Thymus (tissue), 11 donors: Measurements from ENCODE around the gene RGS11. TPM values are rescaled to one million over a fixed set of nuclear protein-coding genes. Genes with fewer than 3 reads are reported as not detected.

Experiments used
- DNase-seq, 9 donors: peaks; one replicate each; pipeline ENCODE4 v3.0.0-alpha.2; 2013; ENCODE audit warnings: low spot score in 9 of 9, low read depth in 6 of 9, missing footprints in 1 of 9
- H3K27ac ChIP-seq, 2 donors: one replicate each; pipeline ENCODE4 v1.5.1; 2013; ENCODE audit warnings: control low read depth in 1 of 2, low read depth in 1 of 2, low read length in 1 of 2, mild to moderate bottlenecking in 1 of 2, moderate library complexity in 1 of 2
- H3K27me3 ChIP-seq, 2 donors: one replicate each; pipeline ENCODE4 v1.5.1; 2013; ENCODE audit warnings: low read length in 1 of 2; ENCODE audit not compliant: control insufficient read depth in 2 of 2, insufficient read depth in 1 of 2
- H3K36me3 ChIP-seq, 2 donors: one replicate each; pipeline ENCODE4 v1.5.1; 2013; ENCODE audit warnings: low read length in 1 of 2, mild to moderate bottlenecking in 1 of 2, moderate library complexity in 1 of 2; ENCODE audit not compliant: control insufficient read depth in 2 of 2, insufficient read depth in 2 of 2
- H3K4me1 ChIP-seq, 2 donors: one replicate each; pipeline ENCODE4 v1.5.1; 2013; ENCODE audit warnings: low read length in 2 of 2; ENCODE audit not compliant: control insufficient read depth in 2 of 2, insufficient read depth in 2 of 2
- H3K4me3 ChIP-seq, 2 donors: one replicate each; pipeline ENCODE4 v1.5.1; 2013; ENCODE audit warnings: low read length in 2 of 2, control low read depth in 1 of 2, mild to moderate bottlenecking in 1 of 2
- H3K9me3 ChIP-seq, 2 donors: one replicate each; pipeline ENCODE4 v1.5.1; 2013; ENCODE audit warnings: low read length in 1 of 2, mild to moderate bottlenecking in 1 of 2; ENCODE audit not compliant: control insufficient read depth in 2 of 2, insufficient read depth in 1 of 2
- WGBS: extraction: QIAGEN DNeasy Blood & Tissue Kit; methylation state at CpG from one replicate; pipeline ENCODE4 v1.1.7; 2013; 5-methylcytosine and 5-hydroxymethylcytosine counted together
- polyA plus RNA-seq: library from polyadenylated mRNA; stranded (reverse); fragments of 200-250 nt; gene quantifications from one replicate; pipeline ENCODE4 v1.2.3, GENCODE V29; 2013
- total RNA-seq: library from RNA; stranded (reverse); fragments of 120-200 nt; gene quantifications from one replicate; pipeline ENCODE4 v1.2.4, GENCODE V29; 2013
- donor health status: healthy.

Gene RGS11
- total and polyA plus RNA-seq, 2 donors = 1.3 TPM; not detected in 1

DNA sequence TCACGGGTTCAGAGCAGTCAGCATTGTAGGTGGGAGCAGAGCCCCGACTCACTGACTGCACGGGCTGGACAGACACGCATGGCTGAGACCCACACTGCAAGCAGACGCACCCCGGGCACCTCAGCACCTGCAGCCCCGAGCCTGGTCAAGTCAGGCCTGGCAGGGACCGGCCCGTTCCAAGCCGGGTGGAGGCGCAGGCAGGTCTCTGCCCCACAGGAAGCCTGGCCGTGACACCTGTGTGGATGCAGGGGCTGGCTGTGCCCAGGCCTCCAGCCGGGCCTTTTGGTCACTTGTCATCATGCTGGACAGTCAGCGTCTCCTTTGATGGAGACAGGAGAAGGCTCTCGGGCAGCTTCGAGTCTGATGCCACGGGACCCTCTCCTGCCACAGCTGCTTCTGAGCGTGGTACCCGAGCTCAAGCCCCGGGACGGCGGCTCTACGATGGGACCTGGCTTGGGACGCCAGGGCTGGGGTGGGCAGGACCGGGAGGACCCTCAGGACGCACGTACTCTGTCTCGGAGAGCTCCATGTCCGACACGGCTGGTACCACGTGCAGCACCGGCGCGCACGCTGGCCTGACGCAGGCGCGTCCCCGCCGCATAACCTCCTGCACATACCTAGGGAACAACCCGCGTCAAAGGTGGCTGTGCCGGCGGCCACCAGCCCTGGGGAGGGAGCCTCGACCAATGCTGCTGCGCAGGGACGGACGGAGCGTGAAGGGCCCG, 15.1 kb upstream of the RGS11 start:
- H3K27me3 ChIP-seq = no peaks in the 10 kb centered on the region
- no peak overlapping the region for H3K4me3 ChIP-seq
- H3K27ac ChIP-seq = no peak overlapping the region
- WGBS = 98% methylated on average over 50 of the region's 50 CpGs
- no peak for DNase-seq
- H3K4me1 ChIP-seq = no peaks in the 10 kb centered on the region
- H3K9me3 ChIP-seq = peaks cover 0 to 15% of the 10 kb centered on the region in 2 donors
- H3K36me3 ChIP-seq = peaks cover 46 to 74% of the 10 kb centered on the region in 2 donors

DNA sequence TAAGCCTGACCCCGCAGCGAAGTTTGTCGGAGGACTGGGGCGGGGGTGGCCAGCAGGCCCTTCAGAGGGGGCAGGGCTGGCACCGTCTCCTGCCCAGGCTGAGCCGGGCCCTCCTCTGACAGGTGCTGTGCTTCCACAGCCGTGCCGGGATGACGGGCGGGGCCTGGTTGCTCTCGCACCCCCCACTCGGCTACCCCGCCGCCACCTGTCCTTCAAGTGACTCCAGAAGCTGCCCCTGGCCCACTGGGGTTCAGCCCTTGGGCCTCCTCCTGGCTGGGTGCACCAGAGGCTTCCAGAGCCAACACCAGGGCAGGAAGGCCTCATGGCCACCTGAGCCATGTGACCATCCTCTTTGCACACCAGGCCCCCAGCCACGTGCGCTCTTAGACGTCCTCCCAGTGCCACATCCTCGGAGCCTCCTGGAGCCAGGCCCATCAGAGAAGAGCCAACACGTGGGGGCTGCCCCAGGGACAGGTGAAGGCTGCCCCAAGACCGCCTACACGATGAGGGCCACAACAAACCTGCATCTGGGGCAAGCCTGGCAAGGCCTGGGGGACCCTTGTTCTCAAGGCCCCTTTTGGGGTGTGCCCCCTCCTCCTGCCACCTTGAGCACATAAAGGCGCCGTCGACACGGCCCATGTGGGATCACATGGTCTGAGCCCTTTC, 14.4 kb upstream of the RGS11 start:
- Histone ChIP-seq H3K4me1 (no peaks in the 10 kb centered on the region), H3K36me3 (peaks cover 46 to 72% of the 10 kb centered on the region in 2 donors), H3K4me3 (no peak overlapping the region), H3K9me3 (peaks cover 0 to 15% of the 10 kb centered on the region in 2 donors), H3K27ac (no peak overlapping the region), H3K27me3 (no peaks in the 10 kb centered on the region)
- 98% methylated on average over 25 of the region's 25 CpGs for WGBS
- no peak for DNase-seq

DNA sequence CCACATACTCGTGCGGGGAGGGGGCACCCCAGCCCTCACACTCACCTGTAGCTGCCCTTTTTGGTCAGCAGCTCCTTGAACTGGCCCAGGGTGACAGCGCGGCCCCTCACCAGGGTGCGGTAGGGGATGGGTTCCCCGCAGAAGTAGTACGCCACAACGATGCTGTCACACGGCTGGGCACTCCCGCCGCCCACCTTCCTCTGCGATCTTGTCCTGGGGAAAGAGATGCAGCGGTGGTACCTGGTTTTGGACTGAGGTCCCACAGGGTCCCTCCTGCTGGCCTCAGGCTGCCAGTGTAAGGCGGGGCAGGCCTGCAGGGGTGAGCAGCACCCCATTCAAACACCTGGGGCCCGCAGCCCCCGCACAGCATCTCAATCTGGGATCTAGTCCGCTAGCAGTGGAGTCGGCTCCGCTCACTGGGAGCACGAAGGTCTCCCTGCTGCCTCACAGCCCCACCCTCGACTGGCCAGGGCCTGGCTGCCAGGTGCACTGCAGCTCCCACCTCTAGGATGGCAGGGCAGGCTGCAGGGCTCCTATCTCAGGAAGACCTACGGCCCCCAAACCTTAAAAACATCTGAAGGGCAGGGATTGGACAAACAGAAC, 13.8 kb upstream of the RGS11 start:
- no peak for DNase-seq
- H3K4me3 ChIP-seq = no peak overlapping the region
- peaks cover 0 to 21% of the 10 kb centered on the region in 2 donors for H3K9me3 ChIP-seq
- H3K27ac ChIP-seq = no peak overlapping the region
- no peaks in the 10 kb centered on the region for H3K27me3 ChIP-seq
- H3K4me1 ChIP-seq = no peaks in the 10 kb centered on the region
- H3K36me3 ChIP-seq = peaks cover 46 to 71% of the 10 kb centered on the region in 2 donors
- 97% methylated on average over 22 of the region's 22 CpGs for WGBS

DNA sequence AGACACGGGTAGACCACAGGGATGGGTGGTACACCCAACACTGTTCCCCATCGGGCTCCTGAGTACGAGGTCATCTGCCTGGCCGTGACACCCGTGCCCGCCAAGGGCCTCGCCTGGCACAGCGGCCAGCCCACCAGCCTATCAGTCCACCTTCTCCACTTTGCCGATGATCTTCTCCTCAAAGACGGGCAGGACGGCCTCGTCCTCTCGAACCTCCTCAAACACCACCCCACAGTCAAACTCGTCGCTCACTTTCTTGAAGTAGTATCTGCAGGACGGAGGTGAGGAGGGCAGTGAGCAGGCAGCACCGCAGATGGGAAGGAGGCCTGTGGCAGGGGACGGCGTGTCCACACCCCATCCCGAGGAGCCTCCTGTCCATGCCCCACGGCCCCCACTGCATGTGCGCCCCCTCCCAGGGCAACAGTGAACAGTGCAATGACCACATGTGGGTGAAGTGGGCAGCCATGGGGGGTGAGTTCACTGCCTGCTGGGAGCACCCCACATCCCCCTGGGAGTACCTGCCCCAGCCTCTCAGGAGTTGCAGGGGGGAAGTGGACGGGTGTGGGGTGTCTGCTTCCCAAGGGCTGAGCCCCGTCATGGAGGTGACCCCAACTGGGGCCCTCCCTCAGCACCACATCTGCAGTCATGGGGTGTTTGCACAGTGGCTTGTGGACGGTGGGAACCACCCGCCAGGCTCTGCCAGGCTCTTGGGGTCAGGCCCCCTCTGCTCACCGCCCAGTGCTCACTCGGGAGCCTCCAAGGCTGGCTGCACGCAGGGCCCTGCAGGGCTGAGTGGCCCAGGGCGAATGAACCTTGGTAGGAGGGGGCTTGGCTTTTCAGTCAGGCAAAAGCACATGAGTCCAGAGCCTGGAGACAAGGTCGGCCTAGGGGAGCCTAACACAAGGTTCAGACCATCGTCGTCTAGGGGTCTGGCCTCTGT, 12.5 kb upstream of the RGS11 start:
- Histone ChIP-seq H3K9me3 (peaks cover 0 to 21% of the 10 kb centered on the region in 2 donors), H3K4me3 (no peak overlapping the region), H3K36me3 (peaks cover 46 to 64% of the 10 kb centered on the region in 2 donors), H3K27ac (no peak overlapping the region), H3K27me3 (peaks cover 0 to 4% of the 10 kb centered on the region in 2 donors), H3K4me1 (no peaks in the 10 kb centered on the region)
- WGBS = 97% methylated on average over 33 of the region's 33 CpGs
- DNase-seq = no peak

DNA sequence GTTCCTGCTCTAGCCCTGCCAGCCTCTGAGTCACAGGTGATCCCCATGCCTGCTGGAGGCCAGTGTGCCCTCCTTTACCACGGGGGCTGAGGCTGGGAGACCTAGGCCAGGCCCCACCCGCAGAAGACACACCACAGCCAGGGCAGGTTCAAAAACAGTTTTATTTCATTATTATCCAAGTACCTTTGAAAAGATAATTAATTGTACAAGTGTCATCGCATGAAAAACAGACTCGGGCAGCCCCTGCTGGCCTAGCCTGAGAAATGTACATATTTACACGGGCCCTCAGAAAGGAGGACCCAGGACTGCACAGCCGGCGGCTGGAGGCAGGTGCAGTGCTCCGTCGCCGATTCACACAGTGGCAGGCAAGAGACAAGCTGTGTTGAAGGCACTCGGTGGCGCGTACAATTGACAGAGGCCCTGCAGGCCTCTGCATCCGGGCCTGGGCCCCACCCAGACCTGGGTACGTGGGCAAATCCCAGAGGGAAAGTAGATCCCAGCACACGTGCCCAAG, 11.6 kb upstream of the RGS11 start:
- peaks cover 0 to 21% of the 10 kb centered on the region in 2 donors for H3K9me3 ChIP-seq
- WGBS = 93% methylated on average over 16 of the region's 16 CpGs
- H3K36me3 ChIP-seq = peaks cover 44 to 55% of the 10 kb centered on the region in 2 donors
- H3K27me3 ChIP-seq = peaks cover under 1 to 13% of the 10 kb centered on the region in 2 donors
- no peaks in the 10 kb centered on the region for H3K4me1 ChIP-seq
- no peak overlapping the region for H3K27ac ChIP-seq
- no peak for DNase-seq
- H3K4me3 ChIP-seq = no peak overlapping the region

DNA sequence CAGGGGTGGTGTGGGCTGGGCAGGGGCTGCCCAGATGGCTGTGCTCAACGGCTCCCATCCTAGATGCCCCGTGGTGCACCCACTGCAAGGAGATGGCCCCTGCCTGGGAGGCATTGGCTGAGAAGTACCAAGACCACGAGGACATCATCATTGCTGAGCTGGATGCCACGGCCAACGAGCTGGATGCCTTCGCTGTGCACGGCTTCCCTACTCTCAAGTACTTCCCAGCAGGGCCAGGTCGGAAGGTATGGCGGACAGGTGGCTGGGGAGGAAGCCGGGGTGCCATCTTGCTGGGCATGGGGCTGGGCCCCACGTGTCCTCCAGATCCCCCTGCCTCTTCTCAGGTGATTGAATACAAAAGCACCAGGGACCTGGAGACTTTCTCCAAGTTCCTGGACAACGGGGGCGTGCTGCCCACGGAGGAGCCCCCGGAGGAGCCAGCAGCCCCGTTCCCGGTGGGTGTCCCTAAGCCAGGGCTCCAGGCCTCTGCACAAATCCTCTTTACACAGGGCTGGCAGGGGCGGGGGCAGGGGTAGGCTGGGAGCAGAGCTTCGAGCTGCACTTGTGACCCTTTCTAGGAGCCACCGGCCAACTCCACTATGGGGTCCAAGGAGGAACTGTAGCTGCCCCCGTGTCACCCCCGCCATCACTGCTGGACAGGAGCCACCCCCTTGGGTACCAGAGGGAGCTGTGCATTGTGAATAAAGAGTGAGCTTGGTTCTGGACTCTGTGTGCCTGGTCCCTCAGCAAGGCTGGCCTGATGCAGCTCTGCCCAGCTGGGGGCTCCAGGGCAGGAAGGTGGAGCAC, 10.9 kb upstream of the RGS11 start:
- Histone ChIP-seq H3K36me3 (peaks cover 38 to 49% of the 10 kb centered on the region in 2 donors), H3K9me3 (peaks cover 0 to 21% of the 10 kb centered on the region in 2 donors), H3K27me3 (peaks cover 7 to 18% of the 10 kb centered on the region in 2 donors), H3K4me3 (no peak overlapping the region), H3K4me1 (no peaks in the 10 kb centered on the region), H3K27ac (no peak overlapping the region)
- WGBS = 96% methylated on average over 22 of the region's 22 CpGs
- no peak for DNase-seq

DNA sequence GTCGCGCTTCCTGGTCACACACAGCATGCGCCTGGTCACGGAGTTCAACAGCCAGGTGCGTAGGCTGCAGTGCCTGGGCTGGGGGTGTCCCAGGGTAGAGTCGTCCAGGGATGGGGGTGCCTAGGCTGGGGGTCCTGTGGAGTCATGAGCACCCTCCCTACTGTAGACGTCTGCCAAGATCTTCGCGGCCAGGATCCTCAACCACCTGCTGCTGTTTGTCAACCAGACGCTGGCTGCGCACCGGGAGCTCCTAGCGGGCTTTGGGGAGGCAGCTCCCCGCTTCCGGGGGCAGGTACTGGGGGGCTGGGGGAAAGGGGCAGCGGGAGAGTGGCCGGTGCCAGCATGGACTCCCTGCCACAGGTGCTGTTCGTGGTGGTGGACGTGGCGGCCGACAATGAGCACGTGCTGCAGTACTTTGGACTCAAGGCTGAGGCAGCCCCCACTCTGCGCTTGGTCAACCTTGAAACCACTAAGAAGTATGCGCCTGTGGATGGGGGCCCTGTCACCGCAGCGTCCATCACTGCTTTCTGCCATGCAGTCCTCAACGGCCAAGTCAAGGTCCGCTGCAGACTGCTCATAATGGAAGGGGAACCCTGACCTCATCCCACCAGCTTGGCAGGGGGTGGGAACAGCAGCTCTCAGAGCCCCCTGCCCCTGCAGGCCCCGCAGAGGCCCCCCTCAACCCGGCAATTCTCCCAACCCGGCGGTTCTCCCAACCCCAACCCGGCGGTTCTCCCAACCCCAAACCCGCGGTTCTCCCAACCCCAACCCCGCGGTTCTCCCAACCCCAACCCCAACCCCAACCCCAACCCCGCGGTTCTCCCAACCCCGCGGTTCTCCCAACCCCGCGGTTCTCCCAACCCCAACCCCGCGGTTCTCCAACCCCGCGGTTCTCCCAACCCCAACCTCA, 9.7 kb upstream of the RGS11 start:
- peaks cover 27 to 36% of the 10 kb centered on the region in 2 donors for H3K36me3 ChIP-seq
- H3K27me3 ChIP-seq = peaks cover 20 to 30% of the 10 kb centered on the region in 2 donors
- H3K4me1 ChIP-seq = no peaks in the 10 kb centered on the region
- DNase-seq = no peak
- H3K27ac ChIP-seq = no peak overlapping the region
- 95% methylated on average over 48 of the region's 48 CpGs for WGBS
- H3K9me3 ChIP-seq = peaks cover 0 to 21% of the 10 kb centered on the region in 2 donors
- no peak overlapping the region for H3K4me3 ChIP-seq
